VCaP (cell line): Measurements from ENCODE around the gene NID1.
"Not testable (repeated sequence)": the region's sequence is repeated elsewhere in the genome, so short reads cannot be mapped to it uniquely, and the experiment has no call there.

Experiments used
- H3K27ac ChIP-seq: fragments of 450-650 bp; 2 replicates; pipeline ENCODE4 v1.5.1; 2017
- TF ChIP-seq, protein P1 (sequence below): fragments of 450-650 bp; conservative IDR thresholded peaks from 2 replicates; pipeline ENCODE4 v1.5.1; 2017; ENCODE audit warnings: mild to moderate bottlenecking, moderate library complexity

The NID1 gene

DNA sequence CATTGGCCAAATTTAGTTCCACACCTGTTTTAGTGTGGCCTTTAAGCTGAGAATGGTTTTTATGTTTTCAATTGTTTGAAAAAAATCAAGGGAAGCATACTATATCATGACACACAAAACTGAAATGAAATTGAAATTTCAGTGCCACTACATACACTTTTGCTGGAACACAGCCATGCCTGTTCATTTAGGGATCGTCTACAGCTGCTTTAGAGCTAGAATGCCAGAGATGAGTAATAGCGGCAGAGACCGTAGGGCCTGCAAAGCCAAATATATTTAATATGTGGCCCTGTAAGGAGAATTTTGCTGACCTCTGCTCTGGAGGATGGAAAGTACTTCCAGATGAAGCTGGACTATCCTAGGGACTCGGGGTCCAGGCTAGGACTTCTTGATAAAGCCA lies 135.7 kb downstream of the NID1 start:
- TF ChIP-seq, protein P1, sequence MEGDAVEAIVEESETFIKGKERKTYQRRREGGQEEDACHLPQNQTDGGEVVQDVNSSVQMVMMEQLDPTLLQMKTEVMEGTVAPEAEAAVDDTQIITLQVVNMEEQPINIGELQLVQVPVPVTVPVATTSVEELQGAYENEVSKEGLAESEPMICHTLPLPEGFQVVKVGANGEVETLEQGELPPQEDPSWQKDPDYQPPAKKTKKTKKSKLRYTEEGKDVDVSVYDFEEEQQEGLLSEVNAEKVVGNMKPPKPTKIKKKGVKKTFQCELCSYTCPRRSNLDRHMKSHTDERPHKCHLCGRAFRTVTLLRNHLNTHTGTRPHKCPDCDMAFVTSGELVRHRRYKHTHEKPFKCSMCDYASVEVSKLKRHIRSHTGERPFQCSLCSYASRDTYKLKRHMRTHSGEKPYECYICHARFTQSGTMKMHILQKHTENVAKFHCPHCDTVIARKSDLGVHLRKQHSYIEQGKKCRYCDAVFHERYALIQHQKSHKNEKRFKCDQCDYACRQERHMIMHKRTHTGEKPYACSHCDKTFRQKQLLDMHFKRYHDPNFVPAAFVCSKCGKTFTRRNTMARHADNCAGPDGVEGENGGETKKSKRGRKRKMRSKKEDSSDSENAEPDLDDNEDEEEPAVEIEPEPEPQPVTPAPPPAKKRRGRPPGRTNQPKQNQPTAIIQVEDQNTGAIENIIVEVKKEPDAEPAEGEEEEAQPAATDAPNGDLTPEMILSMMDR = no peak
- H3K27ac ChIP-seq = no peak overlapping the region

DNA sequence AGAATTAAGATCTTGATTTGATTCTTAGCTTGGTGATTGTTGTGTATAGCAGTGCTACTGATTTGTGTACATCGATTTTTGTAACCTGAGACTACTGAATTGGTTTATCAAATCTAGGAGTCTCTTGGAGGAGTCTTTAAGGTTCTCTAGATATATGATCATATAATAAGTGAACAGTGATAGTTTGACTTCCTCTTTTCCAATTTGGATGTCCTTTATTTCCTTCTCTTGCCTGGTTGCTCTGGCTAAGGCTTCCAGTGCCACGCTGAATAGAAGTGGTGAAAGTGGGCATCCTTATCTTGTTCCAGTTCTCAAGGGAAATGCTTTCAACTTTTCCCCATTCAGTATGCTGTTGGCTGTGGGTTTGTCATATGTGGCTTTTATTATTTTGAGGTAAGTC lies 136.7 kb downstream of the NID1 start:
- no peak overlapping the region for H3K27ac ChIP-seq
- TF ChIP-seq, protein P1 = no peak

GRCh38 chr1:235927551-235927950 lies 137.3 kb downstream of the NID1 start:
- H3K27ac ChIP-seq = not testable (repeated sequence)
